Mesendoderm (in vitro differentiated cells): ENCODE data around the gene FAM83E.

Experiments
- DNase-seq: peaks from one replicate; pipeline ENCODE4 v3.0.0; 2013
- H2AK5ac ChIP-seq: 2 replicates; pipeline ENCODE4 v1.6.1; 2013; ENCODE audit warnings: low read length, inconsistent platforms
- H2BK120ac ChIP-seq: 2 replicates; pipeline ENCODE4 v1.6.1; 2013; ENCODE audit warnings: low read depth, mild to moderate bottlenecking, low read length, moderate library complexity, mixed read lengths
- H2BK15ac ChIP-seq: replicated peaks from 2 replicates; pipeline ENCODE4 v1.6.1; 2013; ENCODE audit warnings: low read depth, mild to moderate bottlenecking, moderate library complexity
- H2BK5ac ChIP-seq: 2 replicates; pipeline ENCODE4 v1.6.1; 2013; ENCODE audit warnings: low read length, inconsistent platforms
- H3K18ac ChIP-seq: 2 replicates; pipeline ENCODE4 v1.6.1; 2013; ENCODE audit warnings: mild to moderate bottlenecking, low read length, mixed read lengths
- H3K23ac ChIP-seq: one replicate; pipeline ENCODE4 v1.6.1; 2013; ENCODE audit warnings: low read length
- H3K27ac ChIP-seq: 2 replicates; pipeline ENCODE4 v1.5.1; 2013; ENCODE audit warnings: low read depth, mild to moderate bottlenecking, inconsistent platforms, low read length, moderate library complexity
- H3K27me3 ChIP-seq: 2 replicates; pipeline ENCODE4 v1.6.1; 2013; ENCODE audit warnings: low read length, control low read depth, mild to moderate bottlenecking, inconsistent platforms; ENCODE audit not compliant: insufficient read depth, poor library complexity
- H3K36me3 ChIP-seq: 2 replicates; pipeline ENCODE4 v1.6.1; 2013; ENCODE audit warnings: low read length, inconsistent platforms; ENCODE audit not compliant: control insufficient read depth, insufficient read depth
- H3K4ac ChIP-seq: one replicate; pipeline ENCODE4 v1.6.1; 2013; ENCODE audit warnings: low read depth, mild to moderate bottlenecking, low read length, moderate library complexity
- H3K4me1 ChIP-seq: 2 replicates; pipeline ENCODE4 v1.6.1; 2013; ENCODE audit warnings: low read depth, low read length, inconsistent platforms; ENCODE audit not compliant: control insufficient read depth
- H3K4me2 ChIP-seq: 2 replicates; pipeline ENCODE4 v1.6.1; 2013; ENCODE audit warnings: low read length
- H3K4me3 ChIP-seq: 2 replicates; pipeline ENCODE4 v1.5.1; 2013; ENCODE audit warnings: mild to moderate bottlenecking, low read length
- H3K56ac ChIP-seq: one replicate; pipeline ENCODE4 v1.6.1; 2013; ENCODE audit warnings: low read length
- H3K79me1 ChIP-seq: 2 replicates; pipeline ENCODE4 v1.6.1; 2013; ENCODE audit warnings: low read length, inconsistent platforms
- H3K79me2 ChIP-seq: 2 replicates; pipeline ENCODE4 v1.6.1; 2013; ENCODE audit warnings: mild to moderate bottlenecking, low read length; ENCODE audit not compliant: control insufficient read depth, insufficient read depth
- H3K9ac ChIP-seq: 2 replicates; pipeline ENCODE4 v1.6.1; 2013; ENCODE audit warnings: low read length, inconsistent platforms
- H4K5ac ChIP-seq: one replicate; pipeline ENCODE4 v1.6.1; 2013; ENCODE audit warnings: low read length
- H4K8ac ChIP-seq: one replicate; pipeline ENCODE4 v1.6.1; 2013; ENCODE audit warnings: low read depth, mild to moderate bottlenecking, control low read depth, low read length, moderate library complexity
- WGBS: extraction: QIAGEN DNeasy Blood & Tissue Kit; methylation state at CpG from one replicate; pipeline ENCODE4 v1.1.7; 2013; ENCODE audit warnings: low lambda C conversion rate, missing lambda C conversion rate; ENCODE audit not compliant: insufficient coverage; ENCODE audit errors: extremely low coverage; 5-methylcytosine and 5-hydroxymethylcytosine counted together

Gene FAM83E

GRCh38 chr19:48644839-48645619 lies 30.2 kb upstream of the FAM83E start:
- Histone ChIP-seq H3K4me1 (no peaks in the 10 kb centered on the region), H3K36me3 (no peaks in the 10 kb centered on the region), H2BK15ac (no peak overlapping the region), H4K8ac (no peak overlapping the region), H3K4me2 (peak overlapping the region; percentile 96), H2AK5ac (no peak overlapping the region), H3K23ac (no peak overlapping the region), H2BK120ac (peak overlapping the region; percentile 2), H3K27me3 (no peaks in the 10 kb centered on the region), H3K4me3 (peak overlapping the region; percentile 13), H3K79me2 (no peaks in the 10 kb centered on the region), H3K9ac (peak overlapping the region; percentile 69), H2BK5ac (no peak overlapping the region), H3K18ac (peak overlapping the region; percentile 19), H3K79me1 (no peaks in the 10 kb centered on the region), H3K56ac (peak overlapping the region; percentile 79), H4K5ac (no peak overlapping the region), H3K4ac (no peak overlapping the region), H3K27ac (peak overlapping the region; percentile 55)
- DNase-seq, result peak; percentile 88
- no CpG with 5 or more reads among the region's 25 CpGs for WGBS

- DNase-seq, result no peak
- Histone ChIP-seq H3K79me2 (no peaks in the 10 kb centered on the region), H3K4me3 (no peak overlapping the region), H4K8ac (no peak overlapping the region), H2BK120ac (no peak overlapping the region), H3K23ac (no peak overlapping the region), H3K4me2 (no peak overlapping the region), H2AK5ac (no peak overlapping the region), H3K79me1 (no peaks in the 10 kb centered on the region), H4K5ac (no peak overlapping the region), H3K4ac (no peak overlapping the region), H3K9ac (peak overlapping the region; percentile 22), H3K27me3 (no peaks in the 10 kb centered on the region), H3K18ac (no peak overlapping the region), H3K36me3 (no peaks in the 10 kb centered on the region), H3K56ac (no peak overlapping the region), H2BK5ac (no peak overlapping the region), H3K4me1 (no peaks in the 10 kb centered on the region), H3K27ac (no peak overlapping the region), H2BK15ac (no peak overlapping the region)
- WGBS, result no CpG with 5 or more reads among the region's 4 CpGs
Measured at GRCh38 chr19:48644355-48644754, 29.5 kb upstream of the FAM83E start.

DNA sequence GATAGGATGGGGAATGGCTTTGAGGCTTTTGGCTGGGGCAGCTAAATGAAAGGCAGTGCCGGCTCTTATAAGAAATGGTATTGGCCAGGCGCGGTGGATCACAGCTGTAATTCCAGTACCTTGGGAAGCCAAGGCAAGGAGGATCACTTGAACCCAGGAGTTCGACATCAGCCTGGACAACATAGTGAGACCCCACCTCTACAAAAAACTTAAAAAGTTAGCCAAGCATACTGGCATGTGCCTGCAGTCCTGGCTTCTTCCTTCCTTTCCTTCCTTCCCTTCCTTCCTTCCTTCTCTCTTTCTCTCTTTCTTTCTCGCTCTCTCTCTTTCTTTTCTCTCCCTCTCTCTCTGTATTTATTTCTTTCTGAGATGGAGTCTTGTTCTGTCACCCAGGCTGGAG lies 28.0 kb upstream of the FAM83E start:
- H4K5ac ChIP-seq, result no peak overlapping the region
- no peak for DNase-seq
- no peak overlapping the region for H3K4ac ChIP-seq
- H3K27me3 ChIP-seq, result no peaks in the 10 kb centered on the region
- no peak overlapping the region for H4K8ac ChIP-seq
- H3K23ac ChIP-seq, result no peak overlapping the region
- H3K9ac ChIP-seq, result no peak overlapping the region
- H3K56ac ChIP-seq, result no peak overlapping the region
- H3K27ac ChIP-seq, result no peak overlapping the region
- no peak overlapping the region for H2BK5ac ChIP-seq
- no peak overlapping the region for H3K18ac ChIP-seq
- H3K36me3 ChIP-seq, result no peaks in the 10 kb centered on the region
- H3K4me2 ChIP-seq, result no peak overlapping the region
- H3K79me2 ChIP-seq, result no peaks in the 10 kb centered on the region
- H2BK120ac ChIP-seq, result no peak overlapping the region
- no peak overlapping the region for H2AK5ac ChIP-seq
- H3K4me1 ChIP-seq, result peaks cover 4% of the 10 kb centered on the region
- H3K79me1 ChIP-seq, result no peaks in the 10 kb centered on the region
- no peak overlapping the region for H3K4me3 ChIP-seq
- H2BK15ac ChIP-seq, result no peak overlapping the region
- WGBS, result no CpG with 5 or more reads among the region's 5 CpGs

GRCh38 chr19:48641850-48642249 lies 27.0 kb upstream of the FAM83E start:
- no peak overlapping the region for H3K56ac ChIP-seq
- H3K4me2 ChIP-seq, result no peak overlapping the region
- H2BK120ac ChIP-seq, result no peak overlapping the region
- no peak overlapping the region for H4K5ac ChIP-seq
- no peak overlapping the region for H2AK5ac ChIP-seq
- H3K79me2 ChIP-seq, result no peaks in the 10 kb centered on the region
- H3K79me1 ChIP-seq, result no peaks in the 10 kb centered on the region
- no peak overlapping the region for H2BK5ac ChIP-seq
- H3K4ac ChIP-seq, result no peak overlapping the region
- H3K27ac ChIP-seq, result no peak overlapping the region
- H4K8ac ChIP-seq, result no peak overlapping the region
- peaks cover 4% of the 10 kb centered on the region for H3K4me1 ChIP-seq
- whole genome bisulfite sequencing, result no CpG with 5 or more reads among the region's 2 CpGs
- H3K27me3 ChIP-seq, result no peaks in the 10 kb centered on the region
- no peak overlapping the region for H3K4me3 ChIP-seq
- no peak overlapping the region for H2BK15ac ChIP-seq
- no peak overlapping the region for H3K18ac ChIP-seq
- no peak overlapping the region for H3K9ac ChIP-seq
- H3K23ac ChIP-seq, result no peak overlapping the region
- no peak for DNase-seq
- no peaks in the 10 kb centered on the region for H3K36me3 ChIP-seq

DNA sequence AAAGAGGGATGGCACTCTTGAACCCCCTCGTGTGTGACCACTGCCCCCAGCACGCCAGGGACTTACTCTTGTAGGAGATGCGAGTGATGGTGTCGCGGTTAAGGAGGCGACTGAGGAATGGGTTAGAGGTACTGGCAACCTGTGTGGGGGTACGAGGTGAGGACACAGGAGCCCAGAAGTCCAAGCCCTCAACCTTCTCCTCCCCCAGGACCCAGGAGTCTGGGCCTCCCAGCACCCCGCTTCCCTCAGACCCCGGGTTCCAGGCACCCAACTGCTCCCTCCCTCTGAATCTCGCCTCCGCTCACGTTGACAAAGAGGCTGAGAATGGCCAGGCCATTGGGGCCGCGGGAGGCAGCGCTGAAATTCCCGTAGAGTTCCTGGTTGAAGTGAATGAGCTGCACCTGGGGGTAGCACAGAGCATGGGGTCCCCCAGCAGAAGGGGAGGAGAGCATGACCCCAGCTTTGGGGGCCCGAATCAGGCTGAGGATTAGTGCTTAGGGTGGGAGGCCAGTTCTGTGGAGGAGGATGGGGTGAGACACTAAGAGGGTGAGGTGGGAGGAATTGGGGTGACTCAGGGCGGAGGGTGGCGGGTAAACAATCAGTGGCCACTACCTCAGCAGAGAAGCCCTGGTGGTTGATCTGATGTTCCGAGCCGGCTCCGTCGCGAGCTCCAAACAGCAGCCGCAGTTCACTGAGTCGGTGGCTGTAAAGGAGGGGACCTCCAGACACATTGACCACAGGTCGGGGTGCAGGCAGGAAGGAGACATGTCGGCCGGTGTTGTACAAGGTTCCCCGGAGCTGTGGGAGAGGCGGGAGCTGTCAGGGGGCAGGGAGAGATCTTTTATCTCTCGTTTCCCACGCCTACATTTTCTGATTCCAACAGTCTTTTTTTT lies 24.9 kb upstream of the FAM83E start:
- no peak for DNase-seq
- Histone ChIP-seq H2AK5ac (no peak overlapping the region), H3K23ac (no peak overlapping the region), H4K5ac (no peak overlapping the region), H2BK120ac (no peak overlapping the region), H3K9ac (no peak overlapping the region), H3K27me3 (peaks cover 9% of the 10 kb centered on the region), H3K4me1 (peaks cover 7% of the 10 kb centered on the region), H3K27ac (no peak overlapping the region), H3K79me2 (no peaks in the 10 kb centered on the region), H3K56ac (no peak overlapping the region), H3K4me2 (no peak overlapping the region), H3K4me3 (no peak overlapping the region), H3K79me1 (no peaks in the 10 kb centered on the region), H3K18ac (no peak overlapping the region), H4K8ac (no peak overlapping the region), H2BK15ac (no peak overlapping the region), H3K36me3 (no peaks in the 10 kb centered on the region), H3K4ac (no peak overlapping the region), H2BK5ac (no peak overlapping the region)
- no CpG with 5 or more reads among the region's 33 CpGs for WGBS
